GM12892 (cell line): ENCODE measurements around the gene SMG6.

Experiments
- POLR2A ChIP-seq: IDR thresholded peaks from 2 replicates; pipeline ENCODE4 v1.6.1; 2011; ENCODE audit warnings: low read depth, low read length, control low read depth
- POLR2AphosphoS5 ChIP-seq: IDR thresholded peaks from 2 replicates; pipeline ENCODE4 v1.6.1; 2011; ENCODE audit warnings: low read depth, low read length, control low read depth

DNA sequence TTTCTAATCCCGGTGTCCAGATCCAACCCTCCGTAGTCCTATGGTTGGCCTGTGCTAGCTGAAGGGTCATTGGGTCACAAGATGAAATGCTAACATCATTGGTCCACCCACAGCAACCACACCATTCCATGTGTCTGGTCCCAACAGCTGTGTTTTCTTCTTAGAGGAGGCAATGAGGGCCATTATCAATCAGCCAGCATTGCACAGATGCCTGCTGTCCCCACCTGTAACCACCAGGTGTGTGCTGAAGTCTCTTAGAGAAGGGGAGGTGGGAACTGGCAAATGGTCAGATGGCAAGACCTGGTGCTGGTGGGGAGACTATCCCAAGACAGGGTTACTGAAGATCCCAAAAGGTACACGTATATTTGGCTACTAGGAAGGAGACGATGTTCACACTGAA is 211.3 kb downstream of the SMG6 start:
- TF ChIP-seq POLR2A (no peak), POLR2AphosphoS5 (no peak)
